C4-2B (cell line): ENCODE data around the gene MAD2L2.

Experiments
- CTCF ChIP-seq: fragments of 450-650 bp; conservative IDR thresholded peaks from 2 replicates; pipeline ENCODE4 v1.5.1; 2017; ENCODE audit warnings: mild to moderate bottlenecking
- ZFX ChIP-seq: fragments of 450-650 bp; IDR thresholded peaks from 2 replicates; pipeline ENCODE4 v1.6.1; 2017

DNA sequence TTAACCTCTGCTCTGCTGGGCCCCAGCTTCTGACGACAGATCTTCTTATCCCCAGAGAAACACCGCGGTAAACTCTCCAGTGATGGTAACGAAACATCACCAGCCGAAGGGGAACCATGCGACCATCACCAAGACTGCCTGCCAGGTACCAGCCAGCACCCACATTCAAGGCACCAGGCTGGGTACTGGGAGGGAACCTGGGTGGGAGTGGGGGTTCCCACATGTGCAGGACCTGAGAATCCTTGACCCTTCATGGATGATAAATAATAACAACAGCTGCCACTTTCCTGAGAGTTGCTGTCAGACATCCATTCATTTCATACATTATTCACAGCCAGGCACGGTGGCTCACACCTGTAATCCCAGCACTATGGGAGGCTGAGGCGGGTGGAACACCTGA lies 31.3 kb upstream of the MAD2L2 start:
- no peak for TF ChIP-seq CTCF
- no peak for TF ChIP-seq ZFX
